ENCODE data around the gene CABP1.
A peak's percentile ranks its signal among the peaks of the same experiment; 100 is the strongest.
"Not testable (repeated sequence)": the region's sequence is repeated elsewhere in the genome, so short reads cannot be mapped to it uniquely, and the experiment has no call there.

CABP1 gene

DNA sequence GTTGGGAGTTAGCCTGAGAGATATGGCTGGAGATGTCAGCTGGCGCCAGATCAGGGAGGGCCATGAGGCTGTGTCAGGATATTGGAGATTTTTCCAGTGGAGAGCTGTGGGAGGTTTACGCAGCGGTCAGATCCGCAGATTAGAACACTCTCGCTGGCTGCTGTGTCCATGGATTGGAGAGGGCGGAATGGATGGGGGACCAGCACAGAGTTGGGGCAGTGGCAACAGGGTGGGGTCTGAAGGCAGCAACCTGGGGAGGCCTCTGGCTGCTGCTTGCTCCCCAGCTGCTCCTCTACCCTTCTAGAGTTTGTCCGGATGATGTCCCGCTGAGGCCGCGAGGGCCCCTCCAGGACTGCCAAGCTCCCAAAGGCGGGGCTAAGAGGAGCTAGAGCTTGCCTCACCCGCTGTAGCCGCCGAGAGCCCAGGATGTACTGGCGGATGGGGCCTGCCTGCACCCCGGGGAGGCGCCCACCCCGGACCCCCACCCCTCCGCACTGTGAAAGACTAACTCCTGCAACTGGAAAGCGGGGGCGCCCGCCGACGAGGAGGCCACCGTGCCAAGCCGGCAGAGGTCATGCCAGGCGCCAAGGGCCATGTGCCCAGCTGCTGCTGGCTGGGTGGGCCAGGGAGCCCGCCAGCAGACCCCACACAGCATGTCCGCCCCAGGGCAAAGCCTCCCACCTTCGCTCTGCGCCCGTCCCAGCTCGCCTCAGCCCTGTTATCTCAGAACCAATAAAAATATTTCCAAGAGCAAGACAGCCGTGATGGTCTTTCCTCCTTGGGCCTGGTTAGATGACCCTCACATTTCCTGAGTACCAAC lies 26.4 kb downstream of the CABP1 start:
- DNase-seq (ENCODE audit: low read depth in 2 of 2) = no peak

DNA sequence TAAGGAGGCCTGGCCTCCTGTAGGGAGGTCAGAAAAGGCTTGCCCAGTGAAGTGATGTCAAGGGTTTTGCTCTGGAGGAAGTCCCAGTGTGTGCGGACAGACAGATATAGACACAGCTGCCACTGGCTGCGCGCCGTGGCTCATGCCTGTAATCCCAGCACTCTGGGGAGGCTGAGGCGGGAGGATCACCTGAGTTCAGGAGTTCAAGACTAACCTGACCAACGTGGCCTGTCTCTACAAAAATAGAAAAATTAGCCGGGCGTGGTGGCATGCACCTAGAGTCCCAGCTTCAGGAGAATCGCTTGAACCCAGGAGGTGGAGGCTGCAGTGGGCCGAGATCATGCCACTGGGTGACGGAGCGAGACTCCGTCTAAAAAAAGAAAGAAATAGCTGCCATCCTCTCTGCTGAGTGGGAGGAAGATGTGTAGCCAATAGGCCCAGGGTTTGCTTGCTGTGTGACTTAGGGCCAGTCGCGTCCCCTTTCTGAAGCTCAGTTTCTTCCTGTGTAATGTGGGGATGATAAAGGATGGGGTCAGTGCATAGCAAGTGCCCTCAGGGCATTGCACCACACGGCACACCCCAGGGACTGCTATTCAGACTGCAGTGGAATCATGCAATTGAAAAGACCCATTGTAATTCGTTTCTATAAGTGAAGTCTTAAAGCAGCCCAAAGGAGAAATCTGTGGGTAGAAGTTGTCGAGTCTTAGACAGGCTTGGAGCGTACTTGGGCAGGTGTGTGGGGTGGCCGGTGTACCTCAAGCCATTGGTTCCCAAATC lies 27.9 kb downstream of the CABP1 start:
- DNase-seq (ENCODE audit: low read depth in 2 of 2) = no peak

- no peak for DNase-seq (ENCODE audit: low read depth in 2 of 2)
Observed at GRCh38 chr12:120668868-120669840, 28.7 kb downstream of the CABP1 start.

- DNase-seq (ENCODE audit: low read depth in 2 of 2) = not testable (repeated sequence)
Observed at GRCh38 chr12:120670237-120670636, 29.8 kb downstream of the CABP1 start.

DNA sequence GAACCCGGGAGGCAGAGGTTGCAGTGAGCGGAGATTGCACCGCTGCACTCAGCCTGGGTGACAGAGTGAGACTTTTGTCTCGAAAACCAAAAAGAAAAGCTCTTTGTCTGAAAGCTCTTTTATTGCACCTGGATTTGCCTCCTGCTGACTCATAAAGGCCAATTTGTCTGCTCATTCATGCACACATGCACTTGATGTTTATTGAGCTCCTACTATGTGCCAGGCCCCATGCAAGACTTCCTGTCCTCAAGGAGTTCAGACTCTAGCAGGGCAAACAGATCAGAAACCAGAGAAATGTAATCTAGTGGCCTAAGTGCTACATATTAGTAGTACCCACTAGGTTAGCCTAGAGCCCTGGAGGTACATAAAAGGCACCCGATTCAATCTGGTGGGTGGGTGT lies 30.2 kb downstream of the CABP1 start:
- DNase-seq (ENCODE audit: low read depth in 2 of 2) = no peak

DNA sequence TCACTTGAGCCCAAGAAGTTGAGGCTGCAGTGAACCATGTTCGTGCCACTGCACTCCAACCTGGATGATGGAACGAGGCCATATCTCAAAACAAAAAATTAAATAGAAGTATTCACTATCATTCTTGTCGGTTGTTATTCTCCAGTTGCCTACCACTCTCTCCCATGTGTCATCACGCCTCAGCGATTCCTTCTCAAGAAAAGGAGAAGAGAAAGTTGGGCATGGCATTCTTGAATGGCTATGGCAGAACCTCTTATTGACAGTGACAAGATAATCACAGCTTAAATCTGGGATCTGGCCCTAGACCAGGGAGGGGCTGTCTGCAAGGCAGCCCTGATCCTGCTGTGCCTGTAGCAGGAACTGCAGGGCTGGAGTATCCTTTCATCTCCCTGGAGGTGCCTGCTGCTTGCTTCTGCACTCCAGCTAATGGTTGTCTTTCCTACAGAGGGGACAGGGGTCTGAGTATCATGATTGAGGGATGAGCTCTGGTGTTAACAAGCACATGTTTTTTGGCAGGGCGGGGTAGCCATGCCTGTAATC lies 33.7 kb downstream of the CABP1 start:
- no peak for DNase-seq (ENCODE audit: low read depth in 2 of 2)

GRCh38 chr12:120677765-120678473 lies 37.5 kb downstream of the CABP1 start:
- DNase-seq (ENCODE audit: low read depth in 2 of 2) = no peak

DNA sequence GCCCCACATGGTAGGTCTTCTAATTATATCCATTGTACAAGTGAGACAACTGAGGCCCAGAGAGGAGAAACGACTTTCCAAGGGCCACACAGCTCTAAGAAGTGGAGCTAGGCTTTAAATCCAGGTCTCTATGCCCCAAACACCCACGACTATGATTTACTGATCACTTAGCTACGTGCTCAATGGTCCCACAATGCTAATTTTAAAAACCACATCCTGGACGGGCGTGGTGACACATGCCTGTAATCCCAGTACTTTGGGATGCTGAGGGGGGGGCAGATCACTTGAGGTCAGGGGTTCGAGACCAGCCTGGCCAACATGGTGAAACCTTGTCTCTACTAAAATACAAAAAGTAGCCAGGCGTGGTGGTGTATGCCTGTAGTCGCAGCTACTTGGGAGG lies 38.1 kb downstream of the CABP1 start:
- no peak for DNase-seq (ENCODE audit: low read depth in 2 of 2)

DNA sequence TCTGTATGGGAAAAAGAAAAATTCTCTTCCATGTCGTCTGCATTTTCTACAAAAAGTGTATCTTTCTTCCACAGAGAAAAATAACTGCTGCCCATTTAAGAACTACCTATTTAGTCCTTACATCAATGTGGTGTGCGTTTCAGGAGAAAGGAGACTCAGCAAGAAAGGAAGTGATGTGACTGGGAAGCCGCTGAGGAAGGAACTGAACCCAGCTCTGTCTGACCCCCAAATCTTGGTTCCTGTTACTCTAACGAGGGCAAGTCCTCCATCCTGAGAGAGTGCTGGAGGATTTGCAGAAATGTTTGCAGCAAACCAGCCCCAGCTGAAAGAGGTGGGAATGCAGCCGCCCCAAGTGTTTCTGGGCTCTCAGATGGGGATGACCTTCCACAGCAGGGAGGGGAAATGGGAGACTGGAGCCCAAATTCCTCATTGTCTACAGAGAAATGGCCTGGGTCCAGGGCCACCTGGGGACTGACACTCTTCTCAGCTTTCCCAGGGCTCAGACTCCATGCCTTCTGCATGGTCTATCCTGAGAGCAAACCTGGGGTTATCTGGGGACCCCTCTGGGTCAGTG lies 39.8 kb downstream of the CABP1 start:
- no peak for DNase-seq (ENCODE audit: low read depth in 2 of 2)

DNA sequence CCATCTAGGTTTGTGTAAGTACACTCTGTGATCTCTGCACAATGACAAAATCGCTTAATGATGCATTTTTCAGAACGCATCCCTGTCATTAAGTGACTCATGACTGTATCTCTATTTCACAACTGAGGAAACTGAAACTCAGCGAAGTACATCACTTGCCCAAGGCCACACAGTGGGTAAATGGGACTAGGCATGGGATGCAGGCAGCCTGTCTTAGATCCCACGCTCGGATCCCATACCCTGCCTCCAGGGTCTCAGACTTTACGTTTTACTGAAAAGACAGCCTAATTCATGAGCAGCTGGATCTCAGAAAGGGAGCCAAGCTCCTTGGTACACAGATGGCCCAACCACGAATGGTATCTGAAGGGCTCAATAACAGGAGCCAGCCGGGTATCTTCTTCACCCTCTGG lies 44.1 kb downstream of the CABP1 start:
- DNase-seq (ENCODE audit: low read depth in 2 of 2) = no peak

DNA sequence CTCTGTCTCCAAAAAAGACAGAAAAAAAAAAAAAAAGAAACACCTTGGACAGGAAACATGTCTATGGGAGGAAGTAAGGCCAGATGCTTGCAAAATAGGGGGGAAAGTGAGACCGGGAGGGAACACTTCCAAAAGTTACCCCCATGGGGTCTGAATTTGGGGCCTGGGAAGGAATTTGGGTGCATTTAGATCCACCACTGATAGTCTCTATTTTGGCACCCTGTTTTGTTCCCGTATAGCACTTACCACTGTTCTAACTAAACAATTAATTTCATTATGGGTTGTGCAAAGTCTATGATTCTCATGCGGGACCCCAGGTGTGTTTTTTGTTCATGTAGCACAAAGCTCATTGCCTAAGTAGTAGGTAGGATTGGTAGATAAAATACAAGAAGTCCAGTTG lies 45.1 kb downstream of the CABP1 start:
- DNase-seq (ENCODE audit: low read depth in 2 of 2) = no peak

DNA sequence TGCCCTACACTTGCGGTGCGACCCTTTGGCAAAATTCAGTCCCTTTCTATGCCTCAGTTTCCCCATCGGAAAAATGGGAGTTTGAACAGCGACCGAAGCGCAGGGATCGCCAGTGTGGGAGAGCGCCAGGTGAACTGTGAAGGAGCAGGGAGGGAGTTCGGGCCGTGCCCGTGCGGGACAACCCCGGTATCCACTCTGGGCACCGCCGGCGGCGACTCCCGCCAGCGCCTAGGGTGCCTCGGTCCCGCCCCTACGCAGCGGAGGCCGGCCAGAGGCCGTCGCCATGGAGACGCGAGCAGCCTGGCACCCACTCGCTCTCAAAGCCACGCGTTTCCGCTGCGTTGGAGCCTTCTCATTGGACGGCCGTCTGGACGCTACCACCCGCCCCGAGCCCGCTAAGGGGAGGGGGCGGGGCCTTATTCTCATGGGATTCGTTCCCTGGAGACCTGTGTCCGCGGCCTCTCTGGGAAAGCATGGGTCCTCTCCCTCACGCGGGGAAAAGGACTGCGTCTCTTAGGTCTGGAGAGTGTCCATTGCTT lies 45.8 kb downstream of the CABP1 start:
- peak; percentile 89 to 92 for DNase-seq (ENCODE audit: low read depth in 2 of 2)

DNA sequence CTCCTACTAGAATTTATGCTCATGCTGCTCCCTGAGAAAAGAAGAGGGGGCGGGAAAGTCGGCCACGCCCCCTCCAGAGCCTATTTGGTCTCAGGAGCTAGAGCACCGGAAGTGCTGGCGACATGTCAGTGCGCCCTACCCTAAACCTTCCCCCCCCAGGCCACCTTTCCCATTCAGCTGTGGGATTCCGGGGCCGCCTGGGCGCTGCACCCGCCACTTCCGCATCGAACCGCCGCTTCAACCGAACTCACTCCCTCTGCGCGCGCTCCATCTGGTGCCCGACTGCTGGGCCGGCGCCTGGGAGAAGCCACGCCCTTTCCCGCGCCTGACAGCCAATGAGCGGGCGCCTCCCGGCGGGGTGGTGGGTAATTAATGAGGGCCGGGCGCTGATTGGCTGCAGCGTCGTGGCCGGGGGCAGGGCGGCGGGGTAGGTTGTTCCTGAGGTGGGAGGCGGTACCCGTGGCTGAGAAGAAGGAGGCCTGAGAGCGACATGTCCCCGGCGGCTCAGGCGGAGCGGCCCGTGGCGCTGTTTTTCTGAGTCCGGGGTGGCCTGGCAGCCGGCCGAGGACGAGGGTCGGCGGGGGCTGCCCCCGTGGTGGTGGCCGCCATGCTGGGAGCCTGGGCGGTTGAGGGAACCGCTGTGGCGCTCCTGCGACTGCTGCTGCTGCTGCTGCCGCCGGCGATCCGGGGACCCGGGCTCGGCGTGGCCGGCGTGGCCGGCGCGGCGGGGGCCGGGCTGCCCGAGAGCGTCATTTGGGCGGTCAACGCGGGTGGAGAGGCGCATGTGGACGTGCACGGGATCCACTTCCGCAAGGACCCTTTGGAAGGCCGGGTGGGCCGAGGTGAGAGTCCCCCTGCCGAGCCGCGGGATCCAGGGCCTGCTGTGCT lies 46.5 kb downstream of the CABP1 start, which contains the start of gene MLEC:
TSS of gene MLEC (plus strand) at position 460 of the 888 bp plus-strand sequence. CDS start at position 608, 148 bp downstream.
- peak; percentile 94 to 96 for DNase-seq (ENCODE audit: low read depth in 2 of 2)

GRCh38 chr12:120687578-120688289 lies 47.3 kb downstream of the CABP1 start:
- no peak for DNase-seq (ENCODE audit: low read depth in 2 of 2)

DNA sequence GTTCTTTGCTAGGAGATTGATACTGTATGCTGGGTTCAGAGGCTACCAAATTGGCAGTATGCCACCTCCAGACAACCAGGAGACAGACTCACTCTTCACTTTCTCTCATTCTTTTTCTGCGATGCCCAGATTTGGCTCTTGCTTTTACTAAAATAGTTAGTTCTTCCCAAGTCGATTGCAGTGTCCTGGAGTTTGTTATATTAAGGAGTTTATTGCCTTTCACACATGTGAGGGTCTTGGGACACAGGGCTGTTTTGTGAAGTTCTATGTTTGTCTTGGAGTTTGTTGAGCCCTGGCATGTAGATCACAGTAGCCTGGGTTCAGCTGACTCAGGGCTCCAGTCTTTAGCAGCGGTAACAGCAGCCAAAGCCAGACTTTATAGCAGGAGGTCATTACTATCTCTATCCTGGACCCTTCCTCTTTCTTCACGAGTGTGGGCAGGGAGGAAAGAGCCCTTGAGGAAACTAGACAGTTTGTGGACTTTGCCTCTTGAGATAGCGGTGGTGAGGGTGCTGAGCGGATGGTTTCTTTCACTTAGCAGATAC lies 48.2 kb downstream of the CABP1 start:
- no peak for DNase-seq (ENCODE audit: low read depth in 2 of 2)

DNA sequence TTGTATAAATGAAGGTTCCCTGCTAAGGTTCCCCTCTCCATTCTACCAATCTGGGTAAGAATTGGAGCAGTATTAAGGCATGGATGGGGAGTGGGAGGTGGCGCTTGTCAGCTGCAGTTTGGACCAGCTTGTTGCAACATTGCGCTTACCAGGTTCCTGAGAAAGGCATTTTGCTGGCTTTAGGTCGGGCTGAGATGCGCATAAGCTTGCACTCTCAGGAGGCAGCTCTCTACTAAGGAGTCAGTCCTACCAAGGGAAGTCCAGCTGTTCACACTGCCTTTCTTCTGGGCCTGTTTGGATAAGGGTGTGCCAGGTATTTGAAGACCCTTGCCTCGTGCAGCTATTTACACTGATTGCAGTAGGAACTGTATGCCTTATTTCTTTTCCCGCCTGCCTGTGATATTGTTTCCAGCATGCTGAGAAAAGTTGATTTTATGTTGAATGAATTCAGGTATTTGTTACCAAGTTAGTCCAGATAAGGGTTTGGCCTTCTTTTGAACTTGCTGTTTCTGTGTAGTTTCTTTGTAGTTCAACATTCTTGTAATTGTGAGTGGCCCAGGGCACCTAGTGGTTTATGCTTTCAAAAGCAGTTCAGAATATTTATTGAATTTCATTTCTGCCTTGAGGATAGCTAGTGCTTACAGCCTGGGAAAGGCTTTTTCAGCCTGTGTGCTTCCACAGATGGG lies 49.1 kb downstream of the CABP1 start:
- DNase-seq (ENCODE audit: low read depth in 2 of 2) = no peak

DNA sequence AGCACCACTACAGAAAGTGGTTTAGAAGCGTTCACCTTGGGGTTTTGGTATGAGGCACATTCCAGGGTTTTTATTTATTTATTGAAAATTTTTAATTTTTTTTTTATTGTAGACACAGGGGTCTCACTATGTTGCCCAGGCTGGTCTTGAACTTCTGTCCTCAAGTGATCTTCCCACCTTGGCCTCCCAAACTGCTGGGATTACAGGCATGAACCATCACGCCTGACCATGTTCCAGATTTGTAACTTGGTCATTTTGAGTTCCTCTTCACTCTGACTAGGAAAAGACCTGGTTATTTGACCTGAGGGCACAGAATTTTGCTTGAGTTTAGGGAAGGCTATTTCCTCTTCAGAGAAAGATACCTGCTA lies 49.6 kb downstream of the CABP1 start:
- DNase-seq (ENCODE audit: low read depth in 2 of 2) = no peak

- DNase-seq (ENCODE audit: low read depth in 2 of 2) = no peak
Observed at GRCh38 chr12:120690978-120691377, 50.6 kb downstream of the CABP1 start.
